HG02642 (cell line): ENCODE measurements around the gene CD59.
"Not testable (repeated sequence)": the region's sequence is repeated elsewhere in the genome, so short reads cannot be mapped to it uniquely, and the experiment has no call there.

ENCODE experiments used
- ATAC-seq: cut with Tn5 transposase; IDR thresholded peaks from one replicate; pipeline ENCODE4 v1.9.1; 2021; ENCODE audit warnings: mild to moderate bottlenecking; ENCODE audit not compliant: unreplicated experiment, poor library complexity

CD59 gene

GRCh38 chr11:33670250-33671011, 65.8 kb downstream of the CD59 start:
- ATAC-seq: no peak

GRCh38 chr11:33669598-33670249, 66.5 kb downstream of the CD59 start:
- ATAC-seq: no peak

- no peak for ATAC-seq
Measured at GRCh38 chr11:33668951-33669596, 67.1 kb downstream of the CD59 start.

GRCh38 chr11:33668468-33668825, 67.8 kb downstream of the CD59 start:
- no peak for ATAC-seq

GRCh38 chr11:33667819-33668467, 68.3 kb downstream of the CD59 start:
- ATAC-seq: no peak

- ATAC-seq: no peak
Measured at GRCh38 chr11:33665350-33666106, 70.7 kb downstream of the CD59 start.

GRCh38 chr11:33664827-33665226, 71.4 kb downstream of the CD59 start:
- no peak for ATAC-seq

- no peak for ATAC-seq
Measured at GRCh38 chr11:33664166-33664565, 72.1 kb downstream of the CD59 start.

- no peak for ATAC-seq
Measured at GRCh38 chr11:33663121-33663520, 73.1 kb downstream of the CD59 start.

GRCh38 chr11:33661526-33661925, 74.7 kb downstream of the CD59 start:
- not testable (repeated sequence) for ATAC-seq

- ATAC-seq: no peak
Measured at GRCh38 chr11:33660962-33661361, 75.3 kb downstream of the CD59 start.

- ATAC-seq: no peak
Measured at GRCh38 chr11:33659370-33660139, 76.7 kb downstream of the CD59 start.

- ATAC-seq: no peak
Measured at GRCh38 chr11:33658195-33658900, 77.9 kb downstream of the CD59 start.

- no peak for ATAC-seq
Measured at GRCh38 chr11:33657757-33658156, 78.5 kb downstream of the CD59 start.

GRCh38 chr11:33656768-33657167, 79.5 kb downstream of the CD59 start:
- no peak for ATAC-seq

- ATAC-seq: peak; percentile 73
Measured at GRCh38 chr11:33655842-33656600, 80.2 kb downstream of the CD59 start.

GRCh38 chr11:33654594-33654993, 81.6 kb downstream of the CD59 start:
- ATAC-seq: no peak
